ENCODE results near the gene ALOX15. TPM values are rescaled to one million over a fixed set of nuclear protein-coding genes. Genes with fewer than 3 reads are reported as not detected.
"Not testable (repeated sequence)": the region's sequence is repeated elsewhere in the genome, so short reads cannot be mapped to it uniquely, and the experiment has no call there.

ALOX15 gene
- total RNA-seq, 4 donors from 2014 or later, result 24.4 to 379 (median 119) TPM; not detected in 1

DNA sequence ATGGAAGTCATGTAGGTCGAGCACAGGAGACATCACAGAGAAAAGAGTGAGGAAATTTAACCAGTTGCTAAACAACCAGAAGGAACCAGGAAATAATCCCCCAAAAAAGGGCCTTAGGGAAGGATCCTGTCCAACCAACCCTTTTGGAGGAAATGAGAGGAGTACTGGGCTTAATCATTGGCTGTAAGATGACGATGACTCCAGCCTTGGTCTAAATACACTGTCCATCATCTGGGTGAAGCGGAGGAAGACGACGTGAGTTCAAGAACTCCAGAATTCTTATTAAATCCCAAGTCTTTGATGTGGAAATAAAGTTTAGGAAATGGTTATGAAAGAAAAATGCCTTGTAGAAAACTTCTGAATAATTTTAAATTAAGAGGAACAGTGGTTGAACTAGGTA lies 11.5 kb upstream of the ALOX15 start:
- DNase-seq (ENCODE audit: low spot score), result no peak
- TF ChIP-seq, protein P1, sequence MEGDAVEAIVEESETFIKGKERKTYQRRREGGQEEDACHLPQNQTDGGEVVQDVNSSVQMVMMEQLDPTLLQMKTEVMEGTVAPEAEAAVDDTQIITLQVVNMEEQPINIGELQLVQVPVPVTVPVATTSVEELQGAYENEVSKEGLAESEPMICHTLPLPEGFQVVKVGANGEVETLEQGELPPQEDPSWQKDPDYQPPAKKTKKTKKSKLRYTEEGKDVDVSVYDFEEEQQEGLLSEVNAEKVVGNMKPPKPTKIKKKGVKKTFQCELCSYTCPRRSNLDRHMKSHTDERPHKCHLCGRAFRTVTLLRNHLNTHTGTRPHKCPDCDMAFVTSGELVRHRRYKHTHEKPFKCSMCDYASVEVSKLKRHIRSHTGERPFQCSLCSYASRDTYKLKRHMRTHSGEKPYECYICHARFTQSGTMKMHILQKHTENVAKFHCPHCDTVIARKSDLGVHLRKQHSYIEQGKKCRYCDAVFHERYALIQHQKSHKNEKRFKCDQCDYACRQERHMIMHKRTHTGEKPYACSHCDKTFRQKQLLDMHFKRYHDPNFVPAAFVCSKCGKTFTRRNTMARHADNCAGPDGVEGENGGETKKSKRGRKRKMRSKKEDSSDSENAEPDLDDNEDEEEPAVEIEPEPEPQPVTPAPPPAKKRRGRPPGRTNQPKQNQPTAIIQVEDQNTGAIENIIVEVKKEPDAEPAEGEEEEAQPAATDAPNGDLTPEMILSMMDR (IDR thresholded peaks at IDR 0.05), result no peak
- no peak for ATAC-seq (ENCODE audit: low FRiP score)

DNA sequence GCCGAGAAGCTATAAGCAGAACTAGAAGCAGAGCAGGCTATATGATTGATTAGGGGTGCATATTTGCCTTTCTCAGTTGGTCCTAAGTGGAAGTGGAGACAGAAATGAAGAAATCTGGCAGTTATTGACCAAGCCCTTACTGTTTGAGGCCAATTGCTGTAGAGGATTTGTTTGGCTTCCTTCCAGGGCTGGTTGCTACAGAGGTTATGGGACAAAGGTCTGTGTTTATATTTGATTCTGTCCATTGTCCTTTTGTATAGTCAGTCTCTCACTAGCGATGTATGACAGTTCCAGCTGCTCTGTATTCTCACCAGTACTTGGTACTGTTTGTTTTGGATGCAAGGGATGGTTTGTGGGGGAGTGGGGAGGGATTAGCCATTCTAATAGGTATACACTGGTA lies 7.3 kb upstream of the ALOX15 start:
- ATAC-seq (ENCODE audit: low FRiP score), result no peak
- DNase-seq (ENCODE audit: low spot score), result no peak
- TF ChIP-seq, protein P1 (IDR thresholded peaks at IDR 0.05), result no peak

DNA sequence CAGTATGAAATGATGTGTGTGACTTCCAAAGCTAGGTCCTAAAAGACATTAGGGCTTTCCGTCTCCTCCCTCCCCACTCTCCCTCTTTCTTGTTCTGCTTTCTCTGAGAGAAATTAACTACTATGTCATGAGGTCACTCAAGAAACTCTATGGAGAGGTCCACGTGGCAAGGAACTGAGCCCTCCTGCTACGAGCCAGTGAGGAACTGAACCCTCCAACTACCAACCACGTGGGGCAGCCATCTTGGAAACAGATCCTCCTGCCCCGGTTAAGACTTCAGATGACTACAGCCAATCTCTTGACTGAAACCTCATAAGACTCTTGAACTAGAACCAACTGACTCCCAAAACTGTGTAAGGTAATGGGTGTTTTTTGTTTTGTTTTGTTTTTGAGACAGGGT lies 4.2 kb upstream of the ALOX15 start:
- ATAC-seq (ENCODE audit: low FRiP score) (no peak), DNase-seq (ENCODE audit: low spot score) (no peak)
- TF ChIP-seq, protein P1 (IDR thresholded peaks at IDR 0.05), result no peak

DNA sequence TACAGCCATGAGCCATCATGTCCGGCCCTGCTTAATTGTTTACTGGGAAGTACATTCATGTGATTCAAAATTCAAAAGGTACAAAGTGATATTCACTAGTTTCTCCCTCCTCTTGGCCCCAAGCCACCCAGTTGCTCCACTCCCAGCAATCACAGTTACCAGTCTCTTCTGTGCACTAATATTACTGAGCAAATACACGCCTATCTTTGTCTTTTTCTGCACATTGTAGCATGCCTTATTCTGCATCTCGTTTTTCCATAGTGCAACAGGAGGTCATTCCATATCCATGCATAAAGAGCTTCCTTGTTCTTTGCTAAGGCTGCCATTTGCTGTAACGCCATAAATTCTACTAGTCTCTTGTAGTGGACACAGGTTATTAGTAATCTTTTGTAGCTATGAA lies 2.2 kb upstream of the ALOX15 start:
- TF ChIP-seq, protein P1 (IDR thresholded peaks at IDR 0.05), result no peak
- no peak for DNase-seq (ENCODE audit: low spot score)
- peak; percentile 24 for ATAC-seq (ENCODE audit: low FRiP score)

DNA sequence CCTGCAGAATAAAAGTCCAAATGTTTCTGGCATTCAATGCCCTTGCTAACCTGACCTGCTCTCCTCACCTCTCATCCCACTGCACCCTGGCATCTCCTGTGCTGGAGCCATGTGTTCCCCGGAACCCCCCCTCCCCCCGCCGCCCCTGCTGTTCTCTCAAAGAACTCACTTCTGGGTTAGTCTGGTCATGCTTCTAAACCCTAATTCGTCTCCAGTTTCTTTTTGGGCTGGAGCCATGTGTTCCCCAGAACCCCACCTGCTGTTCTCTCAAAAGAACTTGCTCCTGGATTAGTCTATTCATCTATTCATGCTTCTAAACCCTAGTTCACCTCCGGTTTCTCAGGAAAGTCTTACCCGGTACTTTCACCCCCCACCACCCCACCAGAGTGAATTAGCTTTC lies 808 bp upstream of the ALOX15 start:
- ATAC-seq (ENCODE audit: low FRiP score) (no peak), DNase-seq (ENCODE audit: low spot score) (no peak)
- TF ChIP-seq, protein P1 (IDR thresholded peaks at IDR 0.05), result no peak

DNA sequence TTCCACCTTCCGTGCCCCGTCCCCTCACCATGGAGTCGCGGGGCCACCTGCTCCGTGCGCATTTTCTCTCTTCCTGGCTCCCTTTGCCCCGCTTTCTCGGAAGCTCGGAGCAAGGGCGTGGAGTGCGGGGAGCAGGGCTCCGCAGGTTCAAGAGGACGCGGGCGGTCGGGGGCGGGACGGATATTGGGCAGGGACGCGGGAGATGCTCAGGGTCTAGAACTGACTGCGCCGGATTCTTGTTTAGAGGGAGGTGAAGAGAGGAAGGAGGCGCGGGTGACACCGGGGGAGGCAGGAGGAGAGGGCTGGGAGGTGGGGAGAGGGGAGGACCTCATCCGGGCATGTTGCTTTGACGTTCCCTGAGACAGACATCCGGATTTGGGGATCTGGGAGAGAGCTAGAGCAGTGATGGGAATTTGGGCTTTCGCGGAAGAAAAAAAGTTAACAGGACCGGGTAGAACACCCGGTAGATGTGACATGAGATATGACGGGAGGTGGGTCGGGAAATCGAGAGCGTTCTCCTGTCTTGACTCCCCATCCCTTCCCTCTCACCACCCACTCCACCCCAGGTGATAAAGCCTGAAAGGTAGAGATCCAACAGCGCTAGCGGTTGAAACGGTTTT lies 799 bp downstream of the ALOX15 start:
- not testable (repeated sequence) for DNase-seq (ENCODE audit: low spot score); ATAC-seq (ENCODE audit: low FRiP score)

DNA sequence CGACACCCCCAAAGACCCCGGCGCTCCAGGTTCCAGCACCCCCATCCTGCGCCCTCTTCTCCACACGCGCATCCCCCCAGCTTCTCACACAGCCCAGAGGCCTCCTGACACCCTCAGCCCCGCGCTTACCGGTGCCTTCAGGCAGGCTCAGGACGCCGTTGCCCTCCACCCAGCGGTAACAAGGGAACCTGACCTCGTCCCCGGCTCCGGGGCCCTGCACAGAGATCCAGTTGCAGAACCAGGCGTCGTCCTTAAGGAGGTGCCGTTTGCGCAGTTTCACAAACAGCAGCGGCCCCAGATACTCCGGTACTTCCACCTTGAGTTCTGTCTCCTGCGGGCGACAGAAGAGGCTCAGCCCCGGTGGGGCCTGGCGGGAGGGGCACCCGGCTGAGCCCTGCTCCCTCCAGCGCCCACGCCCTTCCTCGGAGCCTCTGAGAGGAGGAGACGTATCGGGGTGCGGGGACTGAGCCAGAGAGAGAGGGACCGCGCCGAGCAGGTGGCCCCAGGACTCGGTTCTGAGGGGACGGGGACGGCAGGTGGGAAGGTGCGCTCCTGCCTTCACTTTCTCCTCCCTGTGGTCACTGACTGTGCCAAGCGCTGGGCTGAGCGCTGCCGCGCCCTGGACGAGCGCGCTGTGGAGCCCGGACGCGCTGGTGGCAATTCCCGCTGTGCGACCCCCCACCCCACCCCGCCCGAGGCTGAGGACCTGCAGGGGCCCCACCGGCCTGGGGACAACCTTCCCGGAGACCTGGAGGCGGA lies 2.0 kb downstream of the ALOX15 start:
- ATAC-seq (ENCODE audit: low FRiP score), result peak; percentile 30
- DNase-seq (ENCODE audit: low spot score), result not testable (repeated sequence)

DNA sequence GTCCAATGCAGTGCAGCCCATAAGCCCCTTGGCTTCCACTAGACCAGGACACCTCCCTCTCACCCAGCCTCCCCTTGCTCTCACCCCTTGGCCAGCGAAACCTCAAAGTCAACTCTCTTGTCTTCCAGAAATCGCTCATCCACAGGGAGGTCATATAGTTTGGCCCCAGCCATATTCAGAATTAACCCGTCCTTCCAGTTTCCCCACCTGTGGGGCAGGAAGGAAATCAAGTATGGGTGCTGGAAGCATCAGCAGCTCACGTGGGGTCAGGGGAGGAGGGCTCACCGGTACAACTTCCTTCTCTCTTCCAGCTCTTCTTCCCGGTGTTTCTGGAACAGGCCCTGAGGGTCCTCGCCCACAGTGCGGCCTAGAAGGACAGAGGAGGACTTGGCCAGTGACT lies 2.7 kb downstream of the ALOX15 start:
- ATAC-seq (ENCODE audit: low FRiP score); DNase-seq (ENCODE audit: low spot score): not testable (repeated sequence)
